Measurements from ENCODE around the gene ABCC2.
"Not testable (repeated sequence)": the region's sequence is repeated elsewhere in the genome, so short reads cannot be mapped to it uniquely, and the experiment has no call there.

ABCC2 gene

GRCh38 chr10:99812177-99812576, 29.7 kb downstream of the ABCC2 start:
- DNase-seq = no peak

- no peak for DNase-seq
Observed at GRCh38 chr10:99814143-99814542, 31.7 kb downstream of the ABCC2 start.

GRCh38 chr10:99815621-99816020, 33.2 kb downstream of the ABCC2 start:
- DNase-seq = no peak

- DNase-seq = no peak
Observed at GRCh38 chr10:99827936-99828335, 45.5 kb downstream of the ABCC2 start.

- no peak for DNase-seq
Observed at GRCh38 chr10:99828464-99828863, 46.0 kb downstream of the ABCC2 start.

GRCh38 chr10:99832439-99832838, 50.0 kb downstream of the ABCC2 start:
- no peak for DNase-seq

- no peak for DNase-seq
Observed at GRCh38 chr10:99834410-99834809, 52.0 kb downstream of the ABCC2 start.

- no peak for DNase-seq
Observed at GRCh38 chr10:99835947-99836346, 53.5 kb downstream of the ABCC2 start.

- no peak for DNase-seq
Observed at GRCh38 chr10:99836711-99837110, 54.3 kb downstream of the ABCC2 start.

GRCh38 chr10:99840859-99841258, 58.4 kb downstream of the ABCC2 start:
- DNase-seq = not testable (repeated sequence)

GRCh38 chr10:99841746-99842145, 59.3 kb downstream of the ABCC2 start:
- DNase-seq = no peak

GRCh38 chr10:99843310-99843709, 60.9 kb downstream of the ABCC2 start:
- DNase-seq = no peak

- DNase-seq = no peak
Observed at GRCh38 chr10:99844433-99844955, 62.1 kb downstream of the ABCC2 start.

GRCh38 chr10:99845837-99846382, 63.5 kb downstream of the ABCC2 start:
- peak; percentile 70 for DNase-seq

- no peak for DNase-seq
Observed at GRCh38 chr10:99849057-99849456, 66.6 kb downstream of the ABCC2 start.

- no peak for DNase-seq
Observed at GRCh38 chr10:99849536-99849935, 67.1 kb downstream of the ABCC2 start.

- DNase-seq = peak; percentile 2
Observed at GRCh38 chr10:99850021-99850766, 67.8 kb downstream of the ABCC2 start.

GRCh38 chr10:99850767-99851340, 68.4 kb downstream of the ABCC2 start:
- no peak for DNase-seq

- no peak for DNase-seq
Observed at GRCh38 chr10:99851825-99852224, 69.4 kb downstream of the ABCC2 start.

GRCh38 chr10:99852481-99853213, 70.2 kb downstream of the ABCC2 start:
- no peak for DNase-seq

GRCh38 chr10:99853655-99854054, 71.2 kb downstream of the ABCC2 start:
- no peak for DNase-seq

GRCh38 chr10:99854860-99855259, 72.4 kb downstream of the ABCC2 start:
- DNase-seq = no peak

- no peak for DNase-seq
Observed at GRCh38 chr10:99855479-99856071, 73.1 kb downstream of the ABCC2 start.
